AG09309 (cell line): Measurements from ENCODE around the gene CBFB.
A peak's percentile ranks its signal among the peaks of the same experiment; 100 is the strongest.

Source experiments
- DNase-seq: peaks from one replicate; pipeline ENCODE4 v3.0.0-alpha.2; 2010; ENCODE audit warnings: low read depth
- H3K4me3 ChIP-seq: 2 replicates; pipeline ENCODE4 v1.5.1; 2011; ENCODE audit warnings: mild to moderate bottlenecking, low read depth, low read length, moderate library complexity; ENCODE audit not compliant: control insufficient read depth
- TF ChIP-seq, protein P1 (sequence below): IDR thresholded peaks from 2 replicates; pipeline ENCODE4 v1.5.1; 2011; ENCODE audit warnings: mild to moderate bottlenecking, low read depth, low read length, inconsistent platforms; ENCODE audit not compliant: insufficient read depth, control insufficient read depth; ENCODE audit errors: missing control alignments

CBFB gene

DNA sequence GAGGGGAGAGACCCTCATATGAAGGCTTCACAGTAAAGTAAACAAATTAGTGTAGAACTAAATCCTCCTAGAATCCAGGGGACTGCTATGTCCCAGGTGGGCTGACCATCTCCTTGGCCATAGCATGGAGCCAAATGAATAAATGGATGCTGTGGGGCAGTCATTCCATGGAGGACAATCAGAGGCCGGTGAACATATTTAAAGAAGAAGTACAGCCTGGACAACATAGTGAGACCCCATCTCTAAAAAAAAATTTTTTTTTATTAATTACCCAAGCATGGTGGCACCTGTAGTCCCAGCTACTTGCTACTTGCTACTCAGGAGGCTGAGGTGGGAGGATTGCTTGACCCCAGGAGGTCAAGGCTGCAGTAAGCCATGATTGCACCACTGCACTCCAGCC is 5.3 kb upstream of the CBFB start:
- no peak for DNase-seq
- H3K4me3 ChIP-seq, result no peak overlapping the region
- TF ChIP-seq, protein P1, sequence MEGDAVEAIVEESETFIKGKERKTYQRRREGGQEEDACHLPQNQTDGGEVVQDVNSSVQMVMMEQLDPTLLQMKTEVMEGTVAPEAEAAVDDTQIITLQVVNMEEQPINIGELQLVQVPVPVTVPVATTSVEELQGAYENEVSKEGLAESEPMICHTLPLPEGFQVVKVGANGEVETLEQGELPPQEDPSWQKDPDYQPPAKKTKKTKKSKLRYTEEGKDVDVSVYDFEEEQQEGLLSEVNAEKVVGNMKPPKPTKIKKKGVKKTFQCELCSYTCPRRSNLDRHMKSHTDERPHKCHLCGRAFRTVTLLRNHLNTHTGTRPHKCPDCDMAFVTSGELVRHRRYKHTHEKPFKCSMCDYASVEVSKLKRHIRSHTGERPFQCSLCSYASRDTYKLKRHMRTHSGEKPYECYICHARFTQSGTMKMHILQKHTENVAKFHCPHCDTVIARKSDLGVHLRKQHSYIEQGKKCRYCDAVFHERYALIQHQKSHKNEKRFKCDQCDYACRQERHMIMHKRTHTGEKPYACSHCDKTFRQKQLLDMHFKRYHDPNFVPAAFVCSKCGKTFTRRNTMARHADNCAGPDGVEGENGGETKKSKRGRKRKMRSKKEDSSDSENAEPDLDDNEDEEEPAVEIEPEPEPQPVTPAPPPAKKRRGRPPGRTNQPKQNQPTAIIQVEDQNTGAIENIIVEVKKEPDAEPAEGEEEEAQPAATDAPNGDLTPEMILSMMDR, result no peak

DNA sequence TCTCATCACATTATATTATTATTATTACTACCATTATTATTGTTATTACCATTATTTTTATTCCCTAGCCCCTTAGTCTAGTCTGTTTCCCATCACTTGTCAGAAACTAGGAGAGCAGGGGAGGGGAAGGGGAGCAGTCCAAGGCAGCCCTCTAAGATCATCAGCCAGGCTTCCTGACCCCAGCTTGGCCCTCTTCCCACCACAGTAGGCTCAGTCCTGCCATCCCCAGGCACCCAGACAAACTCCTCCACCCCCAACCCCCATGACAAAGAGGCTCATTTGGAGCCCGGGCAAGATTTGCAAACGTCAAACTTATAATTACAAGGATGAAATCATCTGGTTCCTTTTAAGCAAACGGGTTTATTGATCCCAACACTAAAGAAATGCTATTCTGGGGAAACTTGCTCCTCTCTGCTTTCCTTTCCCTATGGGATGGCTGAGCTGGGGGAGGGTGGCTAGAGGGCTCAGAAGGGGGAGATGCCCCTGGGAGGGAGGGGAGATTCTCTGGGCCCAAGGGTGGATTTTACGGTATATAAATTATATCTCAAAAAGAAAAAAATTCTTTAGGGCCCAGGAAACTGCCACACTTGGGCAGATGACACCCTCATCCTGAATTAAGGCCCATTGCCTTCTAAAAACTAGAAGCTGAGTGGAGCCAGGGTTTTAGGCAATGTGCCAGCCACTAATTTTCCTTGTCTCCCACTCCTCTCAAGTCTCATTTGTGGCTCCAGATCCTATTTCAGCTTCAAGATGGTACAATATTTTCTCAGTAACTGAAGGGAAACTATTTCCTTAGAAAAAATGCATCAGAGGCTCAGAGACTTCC is 4.4 kb upstream of the CBFB start:
- TF ChIP-seq, protein P1, result no peak
- no peak overlapping the region for H3K4me3 ChIP-seq

DNA sequence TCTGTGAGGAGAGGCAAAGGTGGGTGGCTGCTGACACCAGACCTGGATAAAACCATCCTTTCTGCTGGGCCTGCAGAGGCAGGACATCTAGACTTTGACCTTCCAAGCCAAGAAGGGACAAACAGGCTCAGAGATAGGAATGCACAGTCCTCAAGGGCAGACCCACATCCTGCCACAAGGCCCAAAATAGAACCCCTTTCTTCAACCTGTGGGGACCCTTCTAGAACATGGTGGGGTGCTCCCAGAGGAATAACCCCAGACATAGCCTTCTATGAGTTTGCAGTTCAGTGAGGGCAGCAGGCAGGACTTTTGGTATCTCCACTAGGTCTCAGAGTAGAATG is 3.8 kb upstream of the CBFB start:
- H3K4me3 ChIP-seq, result no peak overlapping the region
- no peak for DNase-seq
- TF ChIP-seq, protein P1, result no peak

More for the DNA sequence above, 4.4 kb upstream of the CBFB start:
- no peak for DNase-seq

DNA sequence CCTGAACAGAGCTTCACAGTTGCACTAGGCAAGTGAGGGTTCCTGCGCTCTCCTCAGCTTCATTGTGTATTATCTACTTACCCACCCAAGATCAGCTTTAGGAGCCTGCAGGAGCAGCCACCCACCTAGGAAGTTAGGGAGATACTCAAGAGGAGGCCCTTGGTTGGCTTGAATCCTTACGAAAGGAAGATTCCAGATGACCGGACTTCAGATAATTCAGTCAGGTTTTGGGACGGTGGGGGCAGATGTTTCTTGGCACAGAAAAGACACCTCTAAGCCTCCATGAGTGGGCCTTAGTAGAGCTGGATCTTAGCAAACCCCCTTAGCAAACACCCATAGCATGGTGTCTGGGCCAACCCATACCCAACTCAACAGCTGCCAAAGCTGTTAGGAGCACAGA is 2.4 kb upstream of the CBFB start:
- H3K4me3 ChIP-seq, result no peak overlapping the region
- DNase-seq, result no peak
- TF ChIP-seq, protein P1, result no peak

DNA sequence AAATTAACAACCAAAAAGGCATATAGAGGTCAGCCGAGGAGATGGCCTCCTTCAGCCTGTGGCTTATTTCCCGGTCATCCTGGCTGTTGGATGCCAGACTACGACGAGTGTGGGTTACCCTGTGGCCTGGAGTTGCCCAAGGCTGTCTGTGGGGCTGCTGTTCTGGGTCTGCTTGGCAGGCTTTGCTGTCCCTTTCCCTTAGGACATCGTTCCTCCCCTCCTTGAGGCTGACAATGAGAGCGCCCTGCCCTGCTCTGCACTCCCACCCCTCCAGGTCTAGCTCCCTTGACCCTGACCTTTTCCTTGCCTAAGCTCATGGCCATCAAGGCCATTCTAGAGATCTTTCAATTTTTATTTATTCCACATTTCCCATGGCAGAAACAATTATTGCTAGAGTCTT is 1.9 kb upstream of the CBFB start:
- H3K4me3 ChIP-seq, result no peak overlapping the region
- TF ChIP-seq, protein P1, result no peak
- DNase-seq, result no peak

DNA sequence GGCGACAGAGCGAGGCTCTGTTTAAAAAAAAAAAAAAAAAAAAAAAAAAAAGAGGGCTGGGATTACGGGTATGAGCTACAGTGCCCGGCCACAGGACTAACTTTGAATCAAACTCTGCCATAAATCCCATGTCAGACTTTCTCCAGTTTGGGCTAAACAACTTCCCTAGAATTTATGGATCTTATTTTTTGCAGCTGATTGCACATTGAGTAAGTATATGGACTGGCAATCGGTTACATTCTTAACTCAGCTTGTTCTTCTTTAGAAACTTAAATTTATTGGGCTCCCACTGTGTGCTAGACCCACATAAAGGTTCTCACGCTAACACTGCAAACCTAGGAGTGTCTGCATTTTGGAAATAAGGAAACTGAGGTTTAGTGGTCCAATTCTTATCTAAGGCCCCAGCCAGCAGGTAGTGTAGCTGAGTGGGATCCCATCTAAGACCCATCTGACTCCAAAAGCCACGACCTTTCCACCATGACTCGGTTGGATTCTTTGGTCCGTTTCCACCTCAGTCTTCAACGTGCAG is 718 bp upstream of the CBFB start:
- no peak for DNase-seq
- TF ChIP-seq, protein P1, result no peak
- H3K4me3 ChIP-seq, result peak overlapping the region; percentile 61
